Activated CD4-positive, alpha-beta T cell treated with anti-CD3 and anti-CD28 coated beads, Interleukin-2, amount 50 U/mL, for 1 hour (primary cell): ENCODE results near the gene WDR77.

Source experiments
- DNase-seq: peaks from one replicate; pipeline ENCODE4 v3.0.0-alpha.2; 2020

WDR77 gene

GRCh38 chr1:111468717-111469100, 19.7 kb upstream of the WDR77 start:
- DNase-seq: no peak

GRCh38 chr1:111467865-111468716, 19.0 kb upstream of the WDR77 start:
- DNase-seq: no peak

GRCh38 chr1:111466480-111466879, 17.4 kb upstream of the WDR77 start:
- no peak for DNase-seq

- no peak for DNase-seq
Measured at GRCh38 chr1:111465754-111466153, 16.7 kb upstream of the WDR77 start.

DNA sequence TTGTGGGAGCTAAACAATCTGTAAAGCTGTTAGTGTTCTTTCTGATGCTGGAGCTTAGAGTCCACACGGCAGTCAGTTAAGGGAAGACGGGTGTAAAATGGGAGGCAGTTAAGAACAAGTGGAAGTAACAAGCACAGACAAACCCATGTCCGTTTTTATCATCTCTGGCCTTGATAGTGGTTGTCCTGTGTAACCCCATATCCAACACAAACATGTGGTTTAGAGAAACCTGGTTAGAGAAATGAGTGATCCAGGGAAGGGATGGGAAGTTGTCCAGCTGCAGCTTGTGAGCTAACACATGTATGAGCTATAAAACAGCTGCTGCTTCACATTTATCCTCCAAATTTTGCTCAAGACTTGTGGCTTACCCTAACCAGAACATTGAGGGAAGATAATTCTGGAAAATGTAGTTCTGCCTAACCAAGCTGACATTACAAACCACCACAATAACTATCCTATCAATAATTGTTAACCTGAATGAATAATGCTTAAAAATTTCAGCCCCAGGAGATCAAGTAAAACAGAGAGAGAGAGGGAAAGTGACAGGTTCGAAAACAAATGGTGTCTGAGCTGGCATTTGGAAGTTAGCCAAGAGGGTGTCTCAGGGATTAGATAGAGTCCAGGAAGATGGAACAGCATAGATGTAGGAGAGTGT, 14.1 kb upstream of the WDR77 start:
- DNase-seq: no peak

GRCh38 chr1:111462370-111463028, 13.4 kb upstream of the WDR77 start:
- DNase-seq: no peak

- DNase-seq: no peak
Measured at GRCh38 chr1:111461765-111462164, 12.7 kb upstream of the WDR77 start.

- DNase-seq: no peak
Measured at GRCh38 chr1:111455642-111456031, 6.6 kb upstream of the WDR77 start.

DNA sequence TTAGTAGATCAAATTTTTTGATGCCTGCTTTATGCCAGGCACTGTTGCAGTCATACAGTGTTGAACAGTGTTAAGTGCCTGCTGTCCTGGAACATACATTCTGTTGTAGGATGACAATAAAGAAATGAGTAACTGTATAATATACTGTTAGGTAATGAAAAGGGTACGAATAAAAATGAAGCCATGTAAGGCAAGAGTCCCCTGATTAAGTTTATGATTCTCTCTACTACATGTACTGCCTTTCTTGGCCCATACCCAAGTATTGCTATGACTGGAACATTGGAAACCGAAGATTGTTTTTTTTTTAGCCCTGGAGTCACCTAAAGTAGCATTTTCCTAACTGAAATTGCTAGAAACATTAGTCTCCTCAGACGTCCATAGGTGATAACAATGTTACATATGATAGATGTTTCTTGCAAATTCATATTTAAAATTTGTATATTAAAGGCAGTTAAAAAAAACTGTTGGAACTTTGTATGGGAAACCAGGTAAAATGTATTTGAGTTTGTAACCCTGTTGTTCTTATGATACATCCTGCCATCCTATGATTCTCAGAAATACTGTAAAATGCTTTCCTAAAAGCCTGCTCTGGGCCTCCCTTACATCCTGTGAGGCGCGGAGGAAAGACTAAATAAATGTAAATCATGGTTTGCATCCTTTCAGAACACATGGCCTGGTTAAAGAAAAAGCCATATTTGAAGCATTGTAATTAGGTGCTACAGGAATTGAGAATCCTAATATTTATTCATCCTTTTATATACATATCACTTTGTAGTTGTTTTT, 6.0 kb upstream of the WDR77 start:
- no peak for DNase-seq

DNA sequence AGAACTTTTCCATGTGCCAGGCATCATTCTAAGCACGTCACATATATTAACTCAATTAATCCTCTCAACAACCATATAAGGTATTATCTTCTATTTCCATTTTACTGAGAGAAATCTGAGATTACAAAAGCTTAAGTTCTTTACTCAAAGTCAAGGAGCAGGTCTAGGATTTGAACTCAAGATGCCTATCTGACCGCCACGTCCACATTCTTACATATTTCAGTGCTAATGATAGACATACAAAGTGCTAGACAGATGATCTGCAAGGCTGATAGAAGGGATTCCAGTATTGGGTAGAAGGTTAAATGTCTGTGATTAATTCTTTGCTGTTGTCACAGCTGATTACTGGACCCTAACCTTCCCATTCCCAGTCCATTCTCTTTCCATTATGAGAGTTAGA, 4.7 kb upstream of the WDR77 start:
- DNase-seq: no peak

DNA sequence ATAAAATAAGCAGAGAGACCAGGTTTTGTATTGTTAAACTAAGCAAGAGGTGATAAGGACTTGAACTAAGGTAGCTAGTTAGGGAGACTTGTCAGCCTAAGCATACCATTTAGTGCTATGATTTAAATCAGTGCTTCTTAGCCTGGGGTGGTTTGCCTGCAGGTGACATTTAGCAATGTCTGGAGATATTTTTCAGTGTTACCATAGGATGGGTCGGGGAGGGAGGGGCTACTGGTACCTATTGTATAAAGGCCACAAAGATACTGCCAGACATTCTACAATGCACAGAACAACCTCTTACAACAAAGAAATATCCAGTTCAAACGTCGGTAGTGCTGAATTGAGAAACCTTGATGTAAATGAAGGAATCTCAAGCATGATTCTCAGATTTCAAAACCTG, 3.5 kb upstream of the WDR77 start:
- no peak for DNase-seq

DNA sequence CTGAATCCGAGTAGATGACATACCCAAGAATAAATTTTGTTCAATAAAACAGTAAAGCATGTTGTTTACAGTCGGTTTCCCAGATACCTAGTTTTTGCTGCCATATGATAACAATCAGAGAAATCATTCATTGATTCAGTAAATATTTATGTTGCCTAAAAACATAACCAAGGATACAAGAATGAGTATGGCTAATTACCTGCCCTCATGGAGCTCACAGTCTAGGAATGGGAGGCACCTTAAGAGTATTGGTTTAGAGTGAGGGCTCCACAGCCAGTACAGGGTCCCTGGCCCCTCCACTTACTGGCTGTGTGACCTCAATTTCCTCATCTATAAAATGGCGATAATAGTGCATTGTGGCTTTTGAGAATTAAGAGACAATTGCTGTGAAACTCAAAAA, 1.1 kb upstream of the WDR77 start:
- no peak for DNase-seq

DNA sequence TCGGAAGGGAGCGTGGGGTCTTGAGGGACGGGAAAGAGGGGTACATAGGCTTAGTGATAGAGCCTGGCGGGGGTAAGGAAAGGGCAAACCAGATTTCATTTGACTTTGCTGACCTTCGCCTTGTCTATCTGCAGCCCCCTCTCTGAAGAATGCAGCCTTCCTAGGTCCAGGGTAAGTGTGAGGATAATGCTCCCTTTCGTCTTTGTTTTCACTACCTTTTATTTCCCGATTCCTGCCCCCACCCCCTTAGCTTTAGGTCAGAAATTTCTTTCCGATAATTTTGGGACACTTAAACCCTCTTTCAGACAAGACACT, 604 bp upstream of the WDR77 start:
- DNase-seq: no peak

- DNase-seq: no peak
Measured at GRCh38 chr1:111448482-111448917, 556 bp downstream of the WDR77 start.

- DNase-seq: no peak
Measured at GRCh38 chr1:111446967-111447892, 1.8 kb downstream of the WDR77 start.

GRCh38 chr1:111446546-111446945, 2.5 kb downstream of the WDR77 start:
- no peak for DNase-seq

GRCh38 chr1:111444031-111444430, 5.0 kb downstream of the WDR77 start:
- DNase-seq: no peak

- DNase-seq: no peak
Measured at GRCh38 chr1:111442457-111442856, 6.6 kb downstream of the WDR77 start.

- DNase-seq: peak; percentile 75
Measured at GRCh38 chr1:111441573-111442192, 7.4 kb downstream of the WDR77 start.

DNA sequence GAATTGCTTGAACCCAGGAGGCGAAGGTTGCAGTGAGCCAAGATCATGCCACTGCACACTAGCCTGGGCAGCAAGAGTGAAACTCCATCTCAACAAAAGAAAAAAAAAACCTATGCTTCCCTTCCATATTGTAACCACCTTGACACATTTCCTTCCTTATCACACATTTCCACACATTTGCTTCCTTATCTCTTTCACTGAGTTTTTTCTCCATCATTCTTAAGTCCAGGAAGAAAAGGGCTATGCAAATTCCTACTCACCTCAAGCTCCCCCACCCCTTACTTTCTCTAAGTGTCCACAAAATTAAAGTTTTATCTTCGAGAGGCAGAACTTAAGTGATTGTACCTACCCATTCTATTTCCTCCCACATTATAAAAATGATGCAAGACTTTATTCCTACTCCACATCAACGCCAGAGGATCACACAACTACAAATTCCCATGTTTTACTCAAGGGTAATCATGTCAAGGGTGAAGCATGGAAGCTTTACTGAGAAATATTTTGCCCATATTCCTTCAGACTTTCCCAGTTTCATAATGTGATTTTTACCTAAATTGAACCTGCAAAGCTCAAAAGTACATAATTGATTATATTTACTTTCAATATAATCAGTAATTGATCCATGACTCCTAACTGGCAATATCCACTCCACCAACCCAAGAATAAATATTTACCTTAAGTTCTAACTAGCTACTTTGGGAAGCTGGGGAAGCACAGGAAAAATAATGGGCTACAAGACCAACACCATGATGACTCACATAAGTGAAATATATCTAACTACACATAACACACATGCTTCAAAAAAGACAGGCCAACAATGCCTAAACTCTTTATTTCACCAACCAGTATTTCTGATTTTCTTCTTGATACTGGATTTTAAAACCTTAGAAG, 9.3 kb downstream of the WDR77 start:
- no peak for DNase-seq

GRCh38 chr1:111436726-111437125, 12.3 kb downstream of the WDR77 start:
- no peak for DNase-seq
